ENCODE measurements around the gene ILKAP. TPM values are rescaled to one million over a fixed set of nuclear protein-coding genes. Genes with fewer than 3 reads are reported as not detected.

Gene ILKAP
- total RNA-seq, 1 donor from 2014 or later, result 33.2 TPM

GRCh38 chr2:238237431-238238135, 34.1 kb upstream of the ILKAP start:
- no peak for DNase-seq

- DNase-seq, result no peak
Observed at GRCh38 chr2:238236571-238236970, 33.1 kb upstream of the ILKAP start.

GRCh38 chr2:238235856-238236255, 32.4 kb upstream of the ILKAP start:
- no peak for DNase-seq

- no peak for DNase-seq
Observed at GRCh38 chr2:238235331-238235732, 31.8 kb upstream of the ILKAP start.

- DNase-seq, result no peak
Observed at GRCh38 chr2:238233625-238234024, 30.1 kb upstream of the ILKAP start.

GRCh38 chr2:238231809-238232208, 28.3 kb upstream of the ILKAP start:
- DNase-seq, result no peak

DNA sequence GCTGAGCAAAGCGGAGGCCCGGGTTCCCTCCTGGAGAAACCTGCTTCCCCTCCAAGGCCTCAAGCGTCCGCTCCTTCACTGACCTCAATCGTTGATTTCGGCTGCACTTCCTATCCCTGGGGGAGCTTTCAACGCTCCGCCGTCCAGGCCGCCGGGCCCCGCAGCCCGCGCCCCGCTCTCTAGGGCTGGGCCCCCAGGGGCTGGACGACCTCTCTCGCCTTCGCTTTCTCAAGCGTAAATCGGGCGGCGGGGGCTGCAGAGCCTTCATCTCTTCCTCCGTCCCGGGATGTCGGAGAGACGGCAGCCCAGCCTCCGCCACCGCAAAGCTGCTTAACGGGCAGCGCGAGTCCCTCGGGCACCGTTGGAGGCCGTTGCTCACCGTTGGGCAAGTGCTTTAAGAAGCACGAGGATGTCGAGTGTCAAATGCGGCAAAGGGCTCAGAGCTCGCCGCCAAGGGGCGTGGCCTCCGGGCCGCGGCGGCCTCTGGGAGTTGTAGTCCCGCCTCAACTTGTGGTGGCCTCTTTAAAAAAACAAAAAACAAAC, 27.8 kb upstream of the ILKAP start:
- DNase-seq, result peak; percentile 61

- no peak for DNase-seq
Observed at GRCh38 chr2:238230699-238231098, 27.2 kb upstream of the ILKAP start.

GRCh38 chr2:238228700-238229099, 25.2 kb upstream of the ILKAP start:
- DNase-seq, result peak; percentile 62

GRCh38 chr2:238227587-238228032, 24.1 kb upstream of the ILKAP start:
- no peak for DNase-seq

- no peak for DNase-seq
Observed at GRCh38 chr2:238226698-238227586, 23.4 kb upstream of the ILKAP start.

GRCh38 chr2:238225911-238226697, 22.6 kb upstream of the ILKAP start:
- DNase-seq, result peak; percentile 70

DNA sequence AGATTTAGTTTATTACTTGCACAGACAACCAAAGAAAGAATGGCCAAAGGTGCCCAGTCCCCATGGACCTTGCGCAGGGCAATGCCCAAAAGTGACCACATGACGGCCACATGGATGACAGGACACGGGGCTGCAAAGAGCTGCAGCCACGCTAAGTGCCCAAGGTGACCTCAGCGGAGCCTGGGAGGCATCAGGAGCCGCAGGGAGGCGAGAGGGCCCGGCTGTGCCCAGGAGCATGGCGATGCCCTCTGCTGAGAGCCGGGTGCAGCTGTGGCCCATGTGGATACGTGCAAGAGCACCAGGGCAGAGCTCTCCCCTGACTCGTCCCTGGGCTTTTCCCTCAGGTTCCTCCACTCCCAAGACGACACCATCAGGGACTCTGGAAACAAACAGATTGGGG, 21.6 kb upstream of the ILKAP start:
- no peak for DNase-seq

- no peak for DNase-seq
Observed at GRCh38 chr2:238224356-238225035, 21.0 kb upstream of the ILKAP start.

GRCh38 chr2:238220892-238221521, 17.5 kb upstream of the ILKAP start:
- DNase-seq, result no peak

DNA sequence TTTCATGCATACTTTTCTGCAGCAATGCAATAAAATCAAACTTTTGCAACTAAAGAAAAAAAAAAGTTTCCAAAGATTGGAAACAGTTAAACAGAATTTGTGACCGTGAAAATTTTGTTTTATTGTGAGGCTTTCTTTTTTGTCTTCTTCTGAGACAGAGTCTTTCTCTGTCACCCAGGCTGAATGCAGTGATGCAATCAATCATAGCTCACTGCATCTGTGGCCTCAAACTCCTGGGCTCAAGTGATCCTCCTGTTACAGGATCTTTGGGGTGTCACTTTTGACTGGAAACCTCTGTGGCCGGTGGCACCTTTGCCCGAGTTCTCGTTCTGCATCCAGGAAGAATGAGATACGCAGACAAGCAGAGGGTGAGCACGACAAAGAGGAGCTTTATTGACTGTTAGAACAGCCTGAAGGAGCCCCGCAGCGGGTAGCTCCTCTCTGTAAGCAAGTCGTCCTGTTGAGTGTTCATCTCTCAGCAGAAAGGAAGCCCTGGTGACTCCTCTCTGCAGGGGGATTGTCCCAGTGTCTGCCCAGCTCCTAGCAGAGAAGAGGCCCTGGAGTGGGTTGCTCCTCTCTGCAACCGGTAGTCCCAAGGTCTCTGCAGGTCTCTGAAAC, 16.9 kb upstream of the ILKAP start:
- no peak for DNase-seq

DNA sequence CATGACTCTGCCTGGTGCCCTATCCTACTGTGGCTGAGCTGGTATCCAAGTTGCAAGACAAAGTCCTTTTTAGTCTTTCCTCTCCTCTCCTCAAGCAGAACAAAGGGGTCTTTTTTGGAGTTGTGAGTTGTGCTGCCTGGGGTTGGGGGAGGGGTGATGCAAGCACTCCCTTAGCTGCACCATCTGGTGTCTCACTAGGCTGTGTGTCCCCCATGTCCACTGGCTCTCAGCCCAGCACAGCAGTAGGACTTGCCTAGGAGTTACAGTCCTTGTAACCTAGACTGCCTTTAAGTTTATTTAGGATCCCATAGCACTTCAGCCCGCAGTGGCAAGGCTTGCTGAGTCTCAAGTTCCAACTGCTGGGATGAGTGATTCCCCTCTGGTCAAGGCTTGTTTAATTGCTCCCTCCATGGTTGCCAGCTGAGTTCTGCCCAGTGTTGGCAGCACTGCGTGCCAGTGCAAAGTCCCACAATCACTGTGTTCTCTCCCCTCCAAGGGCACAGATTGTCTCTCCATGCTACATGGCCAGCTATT, 13.2 kb upstream of the ILKAP start:
- DNase-seq, result peak; percentile 84

DNA sequence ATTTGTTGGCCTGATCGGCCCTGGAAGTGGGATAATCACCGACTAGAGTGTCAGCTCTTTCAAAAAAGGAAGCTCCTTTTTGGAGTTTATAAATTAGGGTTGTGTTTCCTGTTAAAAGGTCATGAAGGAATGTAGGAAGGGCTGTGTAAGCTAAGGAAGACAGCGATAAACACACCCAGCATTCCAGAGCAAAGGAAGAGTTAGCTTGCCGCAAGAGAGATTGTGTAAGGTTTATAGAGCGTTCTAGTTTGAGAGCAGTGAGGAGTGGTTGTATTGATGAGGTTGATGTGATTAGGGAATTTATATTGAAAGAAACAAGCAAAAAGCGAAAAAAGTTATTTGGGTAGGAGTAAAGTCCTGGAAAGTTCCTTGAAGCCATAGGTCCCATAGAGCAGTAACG, 3.5 kb upstream of the ILKAP start:
- DNase-seq, result no peak

DNA sequence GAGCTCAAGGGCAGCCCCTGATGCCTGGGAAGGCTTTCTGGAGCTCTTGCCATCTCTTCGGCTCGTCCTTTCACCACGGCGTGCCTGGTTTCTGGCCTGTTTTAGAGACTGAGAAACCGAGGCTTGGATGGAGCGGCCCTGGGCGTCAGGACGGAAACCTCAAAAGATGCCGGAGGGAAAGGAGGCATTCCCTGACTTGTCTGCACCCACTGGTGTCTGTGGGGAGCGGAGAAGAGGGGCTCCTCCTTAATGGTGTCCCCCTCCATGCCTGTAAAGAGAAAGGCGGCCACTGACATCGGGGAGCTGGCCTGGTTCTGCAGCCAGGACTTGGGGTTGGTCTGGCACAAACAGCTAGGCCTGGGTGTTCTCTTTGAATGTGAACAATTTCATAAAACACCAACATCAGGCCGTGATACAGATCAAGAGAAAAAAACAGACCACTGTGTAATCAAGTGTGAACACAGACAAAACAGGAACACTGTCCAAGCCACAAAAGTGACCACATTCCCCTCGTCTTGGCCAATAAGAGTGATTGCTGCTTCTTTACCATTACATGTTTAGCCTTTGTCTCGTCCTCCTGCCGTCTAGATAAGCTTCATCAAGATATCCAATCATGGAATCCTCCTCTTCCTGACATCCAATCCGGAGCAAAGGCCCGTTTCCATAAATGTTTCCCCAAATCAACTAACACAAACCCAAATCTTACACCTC, 633 bp upstream of the ILKAP start:
- no peak for DNase-seq
